Breast epithelium (tissue), 4 donors: ENCODE data around the gene PHACTR2. TPM values are rescaled to one million over a fixed set of nuclear protein-coding genes. Genes with fewer than 3 reads are reported as not detected.
"Not testable (repeated sequence)": the region's sequence is repeated elsewhere in the genome, so short reads cannot be mapped to it uniquely, and the experiment has no call there.

Source experiments
- DNase-seq, 2 donors: peaks; one replicate each; pipeline ENCODE4 v3.0.0-alpha.2; 2019; ENCODE audit warnings: low spot score in 2 of 2
- H3K27ac ChIP-seq, 2 donors: fragments of 200-600 bp; sonication (generic) in 1 of 2; one replicate each; pipeline ENCODE4 v1.5.1; 2016 to 2019; ENCODE audit warnings: mild to moderate bottlenecking in 1 of 2
- H3K27me3 ChIP-seq, 2 donors: fragments of 200-600 bp; sonication (generic) in 1 of 2; one replicate each; pipeline versions ENCODE4 v1.5.1 to v1.6.0; 2017 to 2019; ENCODE audit warnings: control low read depth in 1 of 2, mild to moderate bottlenecking in 1 of 2
- H3K36me3 ChIP-seq: fragments of 200-600 bp; one replicate; pipeline ENCODE4 v1.5.1; 2019
- H3K4me1 ChIP-seq, 2 donors: fragments of 200-600 bp; sonication (generic); one replicate each; pipeline ENCODE4 v1.5.1; 2016 to 2019; ENCODE audit warnings: control low read depth in 1 of 2
- H3K4me3 ChIP-seq, 3 donors: fragments of 200-600 bp; sonication (generic); 1 replicate in 2 of 3; 2 replicates in 1 of 3; pipeline ENCODE4 v1.5.1; 2016 to 2019; ENCODE audit warnings: mild to moderate bottlenecking in 3 of 3, moderate library complexity in 2 of 3
- H3K9me3 ChIP-seq, 2 donors: fragments of 200-600 bp; sonication (generic) in 1 of 2; one replicate each; pipeline ENCODE4 v1.5.1; 2016 to 2019; ENCODE audit warnings: control low read depth in 1 of 2
- POLR2A ChIP-seq: fragments of 450-650 bp; IDR thresholded peaks from one replicate; pipeline ENCODE4 v1.6.1; 2016; ENCODE audit warnings: antibody characterized with exemption, mild to moderate bottlenecking, moderate library complexity
- POLR2AphosphoS5 ChIP-seq, 3 donors: sonication (generic); formaldehyde crosslinking; IDR thresholded peaks; one replicate each; pipeline ENCODE4 v1.6.1; 2017; ENCODE audit warnings: antibody characterized with exemption in 3 of 3
- intact Hi-C: fragments of 100-400 bp; cut with DNase I; formaldehyde crosslinking; loops from one replicate; pipeline ENCODE4 v1.15.1; 2023; ENCODE audit warnings: low total_unique reads
- total RNA-seq, 3 donors: library from RNA; depleted of rRNA; stranded (reverse); fragments of >200 nt; gene quantifications; one replicate each; pipeline ENCODE4 v1.1.0, GENCODE V29; 2016
- TF ChIP-seq, protein P1 (sequence below), 3 donors: fragments of 450-650 bp; IDR thresholded peaks; one replicate each; pipeline ENCODE4 v1.5.1; 2016 to 2017; ENCODE audit warnings: antibody characterized with exemption in 3 of 3, mild to moderate bottlenecking in 3 of 3, moderate library complexity in 3 of 3

Gene PHACTR2
- total RNA-seq, 3 donors from 2014 or later = 27.5 to 53.3 (median 52.4) TPM

DNA sequence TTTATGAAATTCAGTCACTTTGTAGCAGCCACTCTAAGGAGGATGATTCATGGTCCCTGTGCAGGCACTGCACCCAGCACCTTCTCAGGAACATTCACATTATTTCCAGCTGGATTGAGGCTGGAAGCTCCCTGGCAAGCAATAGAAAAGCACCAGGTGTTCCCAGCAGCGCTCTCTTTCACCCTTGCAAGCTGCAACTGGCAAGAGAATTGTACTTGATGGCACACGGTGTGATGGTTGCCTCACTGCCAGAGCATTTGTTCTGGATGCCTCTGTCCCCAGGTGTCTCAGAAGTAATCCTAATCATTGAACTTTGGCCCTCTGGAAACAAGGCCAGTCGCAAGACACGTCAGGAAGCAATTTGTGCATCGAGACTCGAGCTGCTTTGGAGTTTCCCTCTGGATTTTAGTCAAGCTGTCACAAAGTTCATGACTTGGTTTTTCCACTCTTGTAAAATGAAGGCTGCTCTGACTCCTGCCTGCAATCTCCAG is 24.9 kb upstream of the PHACTR2 start:
- Histone ChIP-seq H3K27me3 (no peaks in the 10 kb centered on the region), H3K4me1 (no peaks in the 10 kb centered on the region), H3K27ac (no peak overlapping the region), H3K36me3 (no peaks in the 10 kb centered on the region), H3K4me3 (no peak overlapping the region), H3K9me3 (peaks cover 0 to 5% of the 10 kb centered on the region in 2 donors)
- no peak for TF ChIP-seq POLR2AphosphoS5 (IDR thresholded peaks at IDR 0.05)
- no peak for TF ChIP-seq POLR2A
- TF ChIP-seq, protein P1, sequence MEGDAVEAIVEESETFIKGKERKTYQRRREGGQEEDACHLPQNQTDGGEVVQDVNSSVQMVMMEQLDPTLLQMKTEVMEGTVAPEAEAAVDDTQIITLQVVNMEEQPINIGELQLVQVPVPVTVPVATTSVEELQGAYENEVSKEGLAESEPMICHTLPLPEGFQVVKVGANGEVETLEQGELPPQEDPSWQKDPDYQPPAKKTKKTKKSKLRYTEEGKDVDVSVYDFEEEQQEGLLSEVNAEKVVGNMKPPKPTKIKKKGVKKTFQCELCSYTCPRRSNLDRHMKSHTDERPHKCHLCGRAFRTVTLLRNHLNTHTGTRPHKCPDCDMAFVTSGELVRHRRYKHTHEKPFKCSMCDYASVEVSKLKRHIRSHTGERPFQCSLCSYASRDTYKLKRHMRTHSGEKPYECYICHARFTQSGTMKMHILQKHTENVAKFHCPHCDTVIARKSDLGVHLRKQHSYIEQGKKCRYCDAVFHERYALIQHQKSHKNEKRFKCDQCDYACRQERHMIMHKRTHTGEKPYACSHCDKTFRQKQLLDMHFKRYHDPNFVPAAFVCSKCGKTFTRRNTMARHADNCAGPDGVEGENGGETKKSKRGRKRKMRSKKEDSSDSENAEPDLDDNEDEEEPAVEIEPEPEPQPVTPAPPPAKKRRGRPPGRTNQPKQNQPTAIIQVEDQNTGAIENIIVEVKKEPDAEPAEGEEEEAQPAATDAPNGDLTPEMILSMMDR (IDR thresholded peaks at IDR 0.05) = no peak
- no peak for DNase-seq
- intact Hi-C loops = no loop called here

DNA sequence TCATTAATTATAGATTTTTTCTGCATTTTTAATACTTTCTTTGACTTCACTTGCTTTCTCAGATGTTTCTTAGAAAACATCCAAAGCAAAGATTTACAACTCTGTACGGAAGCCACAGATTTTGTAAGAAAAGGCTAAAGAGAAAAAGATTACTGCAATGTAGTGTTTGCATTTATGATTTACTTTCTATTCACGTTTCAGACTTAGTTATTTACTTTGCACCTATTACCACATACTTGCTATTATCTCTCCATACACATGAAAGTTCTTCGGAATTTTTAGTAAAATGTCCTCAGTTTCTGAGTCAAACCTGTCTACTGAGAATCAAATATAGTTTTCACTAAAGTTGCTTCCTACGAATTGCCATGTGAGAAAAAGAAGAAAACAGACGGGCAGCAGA is 22.2 kb upstream of the PHACTR2 start:
- H3K4me3 ChIP-seq = no peak overlapping the region
- no peaks in the 10 kb centered on the region for H3K4me1 ChIP-seq
- no peak for DNase-seq
- H3K27ac ChIP-seq = no peak overlapping the region
- intact Hi-C loops = no loop called here
- H3K27me3 ChIP-seq = no peaks in the 10 kb centered on the region
- H3K9me3 ChIP-seq = peaks cover 0 to 18% of the 10 kb centered on the region in 2 donors
- H3K36me3 ChIP-seq = no peaks in the 10 kb centered on the region
- TF ChIP-seq, protein P1 (IDR thresholded peaks at IDR 0.05) = no peak
- no peak for TF ChIP-seq POLR2A
- TF ChIP-seq POLR2AphosphoS5 (IDR thresholded peaks at IDR 0.05) = no peak

DNA sequence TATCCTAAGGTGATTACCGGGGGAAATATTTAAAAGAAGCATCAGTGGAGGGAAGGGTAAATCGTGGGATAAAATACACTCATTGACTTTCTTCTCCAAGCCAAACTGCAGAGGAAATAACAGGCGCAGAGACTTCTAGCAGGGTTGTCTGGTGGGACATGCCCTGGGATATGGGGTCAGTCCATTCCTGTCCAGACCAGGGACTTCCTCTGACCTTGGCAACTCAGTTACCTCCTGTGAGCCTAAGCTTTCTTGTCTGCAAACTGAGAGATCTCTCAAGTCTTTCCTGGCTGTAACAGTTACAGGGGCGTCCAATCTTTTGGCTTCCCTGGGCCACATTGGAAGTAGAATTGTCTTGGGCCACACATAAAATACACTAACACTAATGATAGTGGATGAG is 21.7 kb upstream of the PHACTR2 start:
- DNase-seq = no peak
- intact Hi-C loops = no loop called here

DNA sequence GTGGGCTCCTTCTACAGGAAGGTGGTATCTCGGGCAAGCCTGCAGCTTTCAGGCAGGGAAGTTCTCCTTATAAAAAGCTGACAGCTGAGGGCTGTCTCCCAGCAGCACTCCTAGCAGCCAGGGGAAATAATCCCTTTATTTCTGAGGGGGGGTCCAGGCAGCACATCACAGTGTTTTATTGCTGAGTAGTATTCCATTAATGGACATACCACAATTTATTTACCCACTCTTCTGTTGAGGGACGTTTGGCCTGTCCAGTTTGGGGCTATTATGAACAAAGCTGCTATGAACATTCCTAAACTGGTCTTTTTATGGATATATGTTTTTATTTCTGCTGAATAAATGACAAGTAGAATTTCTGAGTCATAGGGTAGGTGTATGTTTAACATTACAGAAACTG is 20.0 kb upstream of the PHACTR2 start:
- no peak overlapping the region for H3K4me3 ChIP-seq
- H3K4me1 ChIP-seq = no peaks in the 10 kb centered on the region
- H3K27ac ChIP-seq = no peak overlapping the region
- intact Hi-C loops = no loop called here
- H3K27me3 ChIP-seq = no peaks in the 10 kb centered on the region
- no peaks in the 10 kb centered on the region for H3K36me3 ChIP-seq
- no peak for DNase-seq
- TF ChIP-seq POLR2A (no peak), POLR2AphosphoS5 (IDR thresholded peaks at IDR 0.05) (no peak)
- TF ChIP-seq, protein P1 (IDR thresholded peaks at IDR 0.05) = no peak
- H3K9me3 ChIP-seq = peaks cover 0 to 18% of the 10 kb centered on the region in 2 donors

More for the DNA sequence above, 21.7 kb upstream of the PHACTR2 start:
- Histone ChIP-seq H3K36me3 (no peaks in the 10 kb centered on the region), H3K4me3 (no peak overlapping the region), H3K27ac (no peak overlapping the region), H3K9me3 (peaks cover 0 to 18% of the 10 kb centered on the region in 2 donors), H3K4me1 (no peaks in the 10 kb centered on the region), H3K27me3 (no peaks in the 10 kb centered on the region)
- TF ChIP-seq POLR2A = no peak
- TF ChIP-seq POLR2AphosphoS5 (IDR thresholded peaks at IDR 0.05) = no peak
- TF ChIP-seq, protein P1 (IDR thresholded peaks at IDR 0.05) = no peak

DNA sequence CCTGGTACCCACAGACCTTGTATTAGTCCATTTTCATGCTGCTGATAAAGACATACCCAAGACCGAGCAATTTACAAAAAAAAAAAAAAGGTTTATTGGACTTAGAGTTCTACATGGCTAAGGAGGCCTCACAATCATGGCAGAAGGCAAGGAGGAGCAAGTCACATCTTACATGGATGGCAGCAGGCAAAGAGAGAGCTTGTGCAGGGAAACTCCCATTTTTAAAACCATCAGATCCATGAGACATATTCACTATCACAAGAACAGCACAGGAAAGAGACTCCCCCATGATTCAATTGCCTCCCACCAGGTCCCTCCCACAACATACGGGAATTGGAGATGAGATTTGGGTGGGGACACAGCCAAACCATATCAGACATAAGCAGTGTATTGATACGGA is 17.6 kb upstream of the PHACTR2 start:
- H3K27me3 ChIP-seq, intact Hi-C loops, H3K27ac ChIP-seq, H3K4me1 ChIP-seq, H3K36me3 ChIP-seq, DNase-seq, H3K4me3 ChIP-seq: not testable (repeated sequence)
- H3K9me3 ChIP-seq = peaks cover 7 to 22% of the 10 kb centered on the region in 2 donors

DNA sequence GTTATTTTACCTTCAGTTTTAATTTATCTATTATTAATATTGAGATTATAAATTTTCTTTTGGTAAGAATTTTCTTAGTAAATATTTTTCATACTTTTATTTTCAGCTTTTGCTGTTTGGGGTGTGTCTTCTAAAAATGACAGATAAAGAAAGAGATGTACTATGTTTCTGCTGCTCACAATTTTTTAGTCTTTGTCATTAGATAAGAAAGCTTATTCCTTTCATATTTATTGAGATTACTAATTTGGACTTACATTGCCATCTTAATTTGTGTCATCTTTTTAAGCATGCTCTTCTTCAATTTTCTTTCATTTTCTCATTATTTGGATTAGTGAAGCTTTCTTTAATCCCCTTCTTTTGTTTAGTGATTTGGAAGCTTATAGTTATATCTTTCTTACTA is 13.6 kb upstream of the PHACTR2 start:
- no peak for DNase-seq
- H3K27ac ChIP-seq = no peak overlapping the region
- intact Hi-C loops = no loop called here
- no peak overlapping the region for H3K4me3 ChIP-seq
- no peaks in the 10 kb centered on the region for H3K4me1 ChIP-seq
- H3K36me3 ChIP-seq = no peaks in the 10 kb centered on the region
- TF ChIP-seq POLR2AphosphoS5 (IDR thresholded peaks at IDR 0.05) (no peak), POLR2A (no peak)
- H3K27me3 ChIP-seq = no peaks in the 10 kb centered on the region
- peaks cover 8 to 20% of the 10 kb centered on the region in 2 donors for H3K9me3 ChIP-seq

DNA sequence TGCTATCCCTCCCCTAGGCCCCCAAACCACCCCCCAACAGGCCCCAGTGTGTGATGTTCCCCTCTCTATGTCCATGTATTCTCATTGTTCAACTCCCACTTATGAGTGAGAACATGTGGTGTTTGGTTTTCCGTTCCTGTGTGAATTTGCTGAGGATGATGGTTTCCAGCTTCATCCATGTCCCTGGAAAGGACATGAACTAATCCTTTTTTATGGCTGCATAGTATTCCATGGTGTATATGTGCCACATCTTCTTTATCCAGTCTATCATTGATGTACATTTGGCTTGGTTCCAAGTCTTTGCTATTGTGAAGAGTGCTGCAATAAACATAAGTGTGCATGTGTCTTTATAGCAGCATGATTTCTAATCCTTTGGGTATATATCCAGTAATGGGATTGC is 11.8 kb upstream of the PHACTR2 start:
- H3K4me3 ChIP-seq, H3K36me3 ChIP-seq, intact Hi-C loops, DNase-seq, H3K27me3 ChIP-seq, H3K27ac ChIP-seq, H3K9me3 ChIP-seq, H3K4me1 ChIP-seq: not testable (repeated sequence)

DNA sequence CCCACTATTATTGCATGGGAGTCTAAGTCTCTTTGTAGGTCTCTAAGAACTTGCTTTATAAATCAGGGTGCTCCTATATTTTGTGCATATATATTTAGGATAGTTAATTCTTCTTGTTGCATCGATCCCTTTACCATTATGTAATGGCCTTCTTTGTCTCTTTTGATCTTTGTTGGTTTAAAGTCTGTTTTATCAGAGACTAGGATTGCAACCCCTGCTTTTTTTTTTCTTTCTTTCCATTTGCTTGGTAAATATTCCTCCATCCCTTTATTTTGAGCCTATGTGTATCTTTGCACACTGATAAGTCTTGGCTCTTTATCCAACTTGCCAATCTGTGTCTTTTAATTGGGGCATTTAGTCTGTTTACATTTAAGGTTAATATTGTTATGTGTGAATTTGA is 8.3 kb upstream of the PHACTR2 start:
- H3K36me3 ChIP-seq, DNase-seq, H3K4me3 ChIP-seq, H3K4me1 ChIP-seq, H3K27ac ChIP-seq, intact Hi-C loops, H3K9me3 ChIP-seq, H3K27me3 ChIP-seq: not testable (repeated sequence)
